WTC11 (cell line): ENCODE data around the gene RETREG3. TPM values are rescaled to one million over a fixed set of nuclear protein-coding genes. Genes with fewer than 3 reads are reported as not detected.
A peak's percentile ranks its signal among the peaks of the same experiment; 100 is the strongest.

ENCODE experiments used
- ATAC-seq: fragments of 200-7000 bp; cut with Tn5 transposase; 2 replicates; pipeline ENCODE4 v1.10.0; 2021; ENCODE audit warnings: mild to moderate bottlenecking, moderate library complexity
- CTCF ChIA-PET: fragments of 300-600 bp; sonication (Branson Sonifier 250); formaldehyde crosslinking; loops from one replicate; lab custom pipeline; 2021; ENCODE audit warnings: antibody characterized with exemption; lab: Charles Lee
- POLR2A ChIA-PET: fragments of 350-600 bp; sonication (Branson Sonifier 250); formaldehyde crosslinking; loops from one replicate; lab custom pipeline; 2021; ENCODE audit warnings: antibody characterized with exemption; lab: Charles Lee
- DNase-seq: peaks from one replicate; pipeline ENCODE4 v3.0.0; 2021; ENCODE audit warnings: low spot score
- H3K27ac Mint-ChIP-seq: 2 replicates; pipeline ENCODE4 v1.8.0; 2021; ENCODE audit warnings: mixed read lengths
- H3K27me3 Mint-ChIP-seq: 2 replicates; pipeline ENCODE4 v1.8.0; 2021; ENCODE audit warnings: low read depth, mild to moderate bottlenecking, moderate library complexity, mixed read lengths
- H3K36me3 Mint-ChIP-seq: 2 replicates; pipeline ENCODE4 v1.8.0; 2021; ENCODE audit warnings: mixed read lengths
- H3K4me1 Mint-ChIP-seq: 2 replicates; pipeline ENCODE4 v1.8.0; 2022; ENCODE audit warnings: mixed read lengths
- H3K4me3 Mint-ChIP-seq: 2 replicates; pipeline ENCODE4 v1.8.0; 2021; ENCODE audit warnings: mild to moderate bottlenecking, moderate library complexity, mixed read lengths
- H3K9me3 Mint-ChIP-seq: 2 replicates; pipeline ENCODE4 v1.8.0; 2021; ENCODE audit warnings: mixed read lengths
- ARID4B ChIP-seq: sonication (generic); formaldehyde crosslinking; IDR thresholded peaks from 2 replicates; pipeline ENCODE4 v1.8.0; 2023; ENCODE audit warnings: missing genetic modification reagents, mild to moderate bottlenecking, borderline replicate concordance
- ATF3 ChIP-seq: sonication (generic); formaldehyde crosslinking; conservative IDR thresholded peaks from 2 replicates; pipeline ENCODE4 v1.8.1; 2022; ENCODE audit warnings: mild to moderate bottlenecking, missing genetic modification reagents
- CTCF ChIP-seq: fragments of 200-600 bp; IDR thresholded peaks from 2 replicates; pipeline ENCODE4 v1.8.0; 2022; ENCODE audit warnings: antibody characterized with exemption
- E2F1 ChIP-seq: sonication (generic); formaldehyde crosslinking; IDR thresholded peaks from 2 replicates; pipeline ENCODE4 v1.8.0; 2022; ENCODE audit warnings: mild to moderate bottlenecking, missing genetic modification reagents
- ESRRA ChIP-seq: sonication (generic); formaldehyde crosslinking; IDR thresholded peaks from 2 replicates; pipeline ENCODE4 v1.8.1; 2022; ENCODE audit warnings: mild to moderate bottlenecking, missing genetic modification reagents, borderline replicate concordance
- ETV6 ChIP-seq: sonication (generic); formaldehyde crosslinking; IDR thresholded peaks from 2 replicates; pipeline ENCODE4 v1.8.1; 2022; ENCODE audit warnings: mild to moderate bottlenecking, missing genetic modification reagents
- TP53 ChIP-seq: sonication (generic); formaldehyde crosslinking; IDR thresholded peaks from 2 replicates; pipeline ENCODE4 v1.8.1; 2023; ENCODE audit warnings: mild to moderate bottlenecking, missing genetic modification reagents
- ZBTB43 ChIP-seq: sonication (generic); formaldehyde crosslinking; IDR thresholded peaks from 2 replicates; pipeline ENCODE4 v1.8.1; 2023; ENCODE audit warnings: mild to moderate bottlenecking, missing genetic modification reagents
- ZNF232 ChIP-seq: sonication (generic); formaldehyde crosslinking; IDR thresholded peaks from 2 replicates; pipeline ENCODE4 v1.8.0; 2022; ENCODE audit warnings: mild to moderate bottlenecking, missing genetic modification reagents
- ZNF416 ChIP-seq: fragments of 250-450 bp; sonication (Bioruptor Pico); IDR thresholded peaks from 2 replicates; pipeline ENCODE4 v1.9.0; 2021; ENCODE audit warnings: mild to moderate bottlenecking, inconsistent platforms
- total RNA-seq: library from RNA; stranded (reverse); gene quantifications from 3 replicates; pipeline ENCODE4 v1.2.3, GENCODE V29; 2021

The RETREG3 gene
- total RNA-seq, 1 experiment from 2014 or later, result 40.4 TPM

GRCh38 chr17:42579794-42580551 is 29.2 kb downstream of the RETREG3 start (continued):
- TF ChIP-seq ZBTB43 (CRISPR knock-in tag), result no peak

- ChIA-PET POLR2A (interaction anchor here (0.6 to 1.6 kb wide), 12 partner anchors 30 to 386 kb away, joined by 3 to 9 read pairs (median 4); partner anchors contain the start of genes PLEKHH3, RETREG3, TUBG1 and TUBG2), CTCF (interaction anchor here (0.6 to 3.3 kb wide), 69 partner anchors 8 to 458 kb away, joined by 3 to 122 read pairs (median 5); partner anchors contain the start of genes BECN1, CAVIN1, CCR10 and CNTD1)
- Mint-ChIP-seq H3K4me3 (peak overlapping the region; percentile 98), H3K27me3 (no peaks in the 10 kb centered on the region), H3K9me3 (no peaks in the 10 kb centered on the region), H3K36me3 (peaks cover 25% of the 10 kb centered on the region), H3K27ac (peak overlapping the region; percentile 100), H3K4me1 (peaks cover 20% of the 10 kb centered on the region)
- peak; percentile 77 for ATAC-seq
- DNase-seq, result peak; percentile 92
- TF ChIP-seq ATF3 (CRISPR knock-in tag) (no peak), ZNF232 (CRISPR knock-in tag) (peak; percentile 41; the same call in 1 of the 2 replicates), ZNF416 (CRISPR knock-in tag) (0 out of 2 replicates have a peak, but pooled peaks have one; percentile 13), E2F1 (CRISPR knock-in tag) (no peak), ZBTB43 (CRISPR knock-in tag) (no peak), ARID4B (no peak), ETV6 (peak; percentile 61; the same call in 1 of the 2 replicates), TP53 (CRISPR knock-in tag) (0 out of 2 replicates have a peak, but pooled peaks have one; percentile 8), ESRRA (CRISPR knock-in tag) (no peak), CTCF (peak; percentile 50)
Measured at GRCh38 chr17:42578282-42578869, 30.8 kb downstream of the RETREG3 start.
